Head of caudate nucleus (tissue), 42 donors: ENCODE results near the gene MRPS2.
"Not testable (repeated sequence)": the region's sequence is repeated elsewhere in the genome, so short reads cannot be mapped to it uniquely, and the experiment has no call there.

Source experiments
- DNase-seq, 42 donors: peaks; one replicate each; pipeline versions ENCODE4 v3.0.0 to v3.0.0-alpha.2; 2020 to 2021; ENCODE audit warnings: mixed read lengths in 7 of 42
- intact Hi-C: fragments of 100-400 bp; cut with DNase I; formaldehyde crosslinking; loops from one replicate; pipeline ENCODE4 v1.15.0; 2022

The MRPS2 gene

DNA sequence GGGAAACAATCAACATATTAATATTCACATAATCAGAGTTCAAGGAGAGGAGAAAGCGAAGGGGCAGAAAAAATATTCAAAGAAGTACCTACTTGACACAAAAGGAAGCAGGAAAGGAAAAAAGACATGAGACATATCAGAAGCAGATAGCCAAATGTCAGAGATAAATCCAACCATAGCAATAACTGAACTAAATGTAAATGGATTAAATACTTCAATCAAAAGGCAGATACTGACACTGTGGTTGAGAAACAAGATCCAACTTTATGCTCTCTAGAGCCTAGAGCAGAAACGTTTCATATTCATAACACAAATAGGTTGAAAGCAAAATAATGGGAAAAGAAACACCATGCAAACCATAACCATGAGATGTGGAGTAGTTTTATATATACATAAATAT lies 9.0 kb downstream of the MRPS2 start:
- DNase-seq: no peak
- intact Hi-C loops: no loop called here

DNA sequence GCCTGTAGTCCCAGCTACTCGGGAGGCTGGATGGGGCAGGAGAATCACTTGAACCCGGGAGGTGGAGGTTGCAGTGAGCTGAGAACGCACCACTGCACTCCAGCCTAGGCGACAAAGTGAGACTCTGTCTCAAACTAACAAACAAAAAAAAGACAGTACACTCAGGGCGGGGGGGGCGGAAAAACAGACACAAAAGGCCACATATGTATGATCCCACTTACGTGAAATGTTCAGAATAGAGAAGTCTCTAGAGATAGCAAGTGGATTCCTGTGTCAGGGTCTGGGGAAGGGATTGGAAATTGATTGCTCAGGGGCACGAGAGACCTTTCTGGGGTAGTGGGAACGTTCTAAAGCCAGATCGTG lies 11.7 kb downstream of the MRPS2 start:
- intact Hi-C loops: no loop called here
- DNase-seq: peak in 3 of 42 donors; percentile 4 to 29 (median 21)

DNA sequence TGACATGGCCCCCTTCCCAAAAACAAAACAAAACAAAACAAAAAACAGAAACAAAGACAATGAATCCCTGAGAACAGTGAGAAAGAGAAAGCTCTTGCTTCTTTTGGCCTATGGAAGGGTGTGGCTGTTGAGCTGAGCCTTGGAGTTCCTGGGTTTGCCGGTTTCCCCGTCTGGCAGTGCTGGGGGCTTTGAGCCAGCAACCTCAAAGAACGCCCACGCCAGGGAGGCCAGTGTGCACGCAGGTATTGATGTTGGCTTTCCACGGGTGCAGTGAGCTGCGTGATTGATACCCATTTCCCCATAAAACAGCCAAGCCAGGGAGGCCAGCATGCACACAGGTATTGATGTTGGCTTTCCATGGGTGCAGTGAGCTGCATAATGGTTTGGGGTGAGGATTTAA lies 12.4 kb downstream of the MRPS2 start:
- peak in 5 of 42 donors; percentile 1 to 40 (median 13) for DNase-seq
- intact Hi-C loops: no loop called here

DNA sequence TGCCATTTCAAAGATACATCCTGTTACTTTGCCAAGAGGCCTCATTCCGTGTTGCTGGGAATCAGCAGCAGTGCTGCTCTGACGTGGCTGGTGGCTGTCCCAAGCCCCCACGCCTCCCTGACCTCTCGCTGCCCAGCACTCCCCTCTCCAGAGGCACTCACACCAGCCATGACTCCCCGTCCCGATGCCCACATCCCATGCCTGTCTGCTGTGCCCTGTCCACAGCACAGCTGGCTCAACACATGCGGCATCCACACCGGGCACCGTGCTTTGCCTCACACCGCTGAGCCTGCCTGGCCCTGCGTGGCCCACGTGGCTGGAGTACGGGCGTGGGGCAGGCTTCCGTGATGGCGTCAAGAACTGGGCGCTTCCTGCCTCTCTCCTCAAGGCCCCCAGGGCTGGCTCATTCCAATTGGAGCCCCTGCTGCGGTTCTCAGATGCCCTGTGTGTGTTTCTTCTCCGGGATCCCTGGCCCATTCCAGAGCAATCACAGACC lies 12.9 kb downstream of the MRPS2 start:
- intact Hi-C loops: no loop called here
- DNase-seq: peak in 6 of 42 donors; percentile 6 to 30 (median 13)

DNA sequence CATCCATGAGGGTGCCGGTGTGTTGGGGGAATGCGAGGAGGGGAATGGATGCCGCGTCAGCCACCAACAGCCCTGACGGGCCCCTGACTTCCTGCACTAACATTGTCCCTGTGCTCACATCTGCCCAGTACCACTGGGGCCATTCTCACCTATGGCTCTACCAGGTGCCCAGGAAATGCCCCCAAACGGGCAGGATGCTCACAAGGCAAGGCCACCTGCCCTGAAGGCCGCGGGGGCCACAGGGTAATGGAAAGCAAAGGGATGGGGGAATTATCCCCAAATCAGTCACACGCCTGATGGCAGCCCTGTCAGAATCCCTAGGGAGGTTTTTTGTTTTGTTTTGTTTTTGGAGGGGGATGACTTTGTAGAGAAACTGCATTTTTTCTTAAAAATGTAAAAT lies 13.4 kb downstream of the MRPS2 start:
- peak in 4 of 42 donors; percentile 4 to 9 (median 6) for DNase-seq
- intact Hi-C loops: not testable (repeated sequence)

DNA sequence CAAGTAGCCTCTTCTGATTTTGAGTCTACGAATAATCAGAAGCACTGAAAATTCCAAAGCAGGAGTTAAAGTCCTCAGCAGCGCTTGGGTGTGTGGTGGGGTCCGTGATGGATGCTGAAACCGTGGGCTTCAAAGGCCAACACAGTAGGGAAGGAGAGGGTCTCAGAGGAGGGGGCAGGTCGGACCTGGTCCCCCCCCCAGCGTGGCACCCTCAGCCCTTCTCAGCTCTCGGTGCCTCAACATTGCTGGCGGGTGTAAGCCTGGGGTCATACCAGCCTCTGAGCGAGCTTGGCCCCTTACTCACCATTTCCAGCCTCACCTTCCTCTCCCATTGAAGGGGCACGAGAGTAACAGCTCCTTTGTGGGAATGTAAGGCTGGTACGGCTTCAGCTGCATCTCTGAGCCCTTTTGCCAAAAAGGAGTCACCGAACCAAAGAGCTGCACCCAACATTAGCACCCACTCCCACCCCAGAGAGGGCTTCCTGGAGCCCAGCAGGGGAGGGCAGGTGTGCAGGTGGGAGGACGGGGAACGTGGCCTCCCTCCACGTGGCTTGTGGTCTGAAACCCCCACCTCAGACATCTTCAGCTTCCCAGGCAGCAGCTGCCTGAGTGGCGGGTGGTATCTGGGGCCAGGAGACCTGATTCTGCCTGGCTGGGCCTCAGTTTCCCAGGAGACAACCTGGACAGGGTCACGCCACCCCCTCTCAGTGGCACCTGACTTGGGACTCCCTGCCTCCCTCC lies 14.0 kb downstream of the MRPS2 start:
- DNase-seq: peak in 8 of 42 donors; percentile 2 to 25 (median 10)
- intact Hi-C loops: no loop called here

DNA sequence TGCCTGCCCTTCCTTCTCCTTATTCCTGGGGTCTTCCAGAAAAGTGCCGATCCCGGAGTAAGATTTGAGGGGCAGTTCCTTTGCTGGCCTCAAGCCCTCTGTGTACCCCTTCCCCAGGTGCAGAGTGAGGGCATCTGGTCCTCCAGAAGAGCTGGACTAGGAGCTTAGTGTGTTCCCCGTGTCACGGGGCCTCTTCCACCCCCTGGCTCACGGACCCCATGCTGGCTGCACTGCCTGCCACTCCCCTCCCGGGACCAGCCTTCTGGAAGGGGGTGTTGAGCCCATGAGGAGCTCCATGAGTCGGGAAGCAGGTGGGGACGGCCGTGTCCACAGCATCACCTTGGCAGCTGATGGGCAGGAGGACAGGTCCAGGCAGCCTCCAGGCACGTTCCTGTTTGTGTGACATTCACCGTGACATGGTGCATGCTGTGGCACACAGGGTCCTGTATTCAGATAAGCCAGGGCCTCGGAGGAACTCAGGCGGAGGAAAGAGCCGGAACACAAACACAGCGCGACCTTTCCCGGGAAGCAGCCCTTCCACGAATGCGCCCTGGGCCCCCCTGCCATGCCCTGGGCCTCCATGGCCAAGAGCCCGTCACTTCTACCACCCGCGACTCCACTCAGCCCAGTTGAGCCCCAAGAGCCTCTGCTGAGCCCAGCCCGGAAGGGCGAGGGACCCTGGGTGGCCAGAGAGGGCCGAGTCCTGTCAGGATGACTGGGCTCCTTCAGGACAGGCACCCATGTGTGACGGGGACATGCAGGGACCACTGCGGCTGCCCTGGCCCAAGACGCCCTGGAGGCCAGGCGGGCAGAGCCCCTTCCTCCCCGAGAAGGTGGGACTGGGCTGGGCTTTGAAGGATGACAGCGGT lies 14.8 kb downstream of the MRPS2 start:
- intact Hi-C loops: no loop called here
- DNase-seq: peak in 8 of 42 donors; percentile 5 to 36 (median 8)

DNA sequence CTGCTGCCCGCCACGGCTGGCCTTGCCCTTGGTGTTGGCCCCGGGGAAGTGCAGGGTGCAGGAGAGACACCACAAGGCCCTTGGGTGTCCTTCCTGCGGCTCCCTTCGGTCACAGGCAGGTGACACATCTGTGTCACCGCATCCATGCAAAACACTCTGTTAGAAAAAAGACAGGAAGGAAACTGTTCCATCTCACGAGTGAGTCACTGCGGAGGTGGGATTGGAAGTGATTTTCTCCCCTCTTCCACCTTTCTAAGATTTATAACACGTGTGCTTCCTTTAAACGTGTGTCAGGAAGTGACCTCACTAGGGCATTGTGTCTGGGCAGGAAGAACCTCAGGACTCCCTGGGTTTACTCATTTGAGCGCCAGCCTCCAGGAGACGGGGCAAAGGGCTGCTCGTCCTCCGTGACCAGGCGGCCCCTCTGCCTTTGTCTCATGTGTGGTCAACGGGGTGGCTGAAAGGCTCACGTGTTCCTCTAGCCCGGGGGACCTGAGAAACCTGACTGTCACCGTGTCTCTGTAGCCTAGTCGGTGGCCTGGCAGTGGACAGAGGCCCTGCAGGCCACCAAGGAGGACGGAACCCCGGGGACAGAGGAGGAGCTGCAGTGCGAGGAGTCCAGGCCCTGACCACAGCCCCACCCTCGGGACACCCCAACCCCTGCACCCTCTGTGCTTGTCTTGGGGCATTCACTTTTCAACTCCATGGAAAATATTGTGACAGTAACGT lies 15.8 kb downstream of the MRPS2 start:
- intact Hi-C loops: no loop called here
- DNase-seq: peak in 7 of 42 donors; percentile 1 to 23 (median 8)

DNA sequence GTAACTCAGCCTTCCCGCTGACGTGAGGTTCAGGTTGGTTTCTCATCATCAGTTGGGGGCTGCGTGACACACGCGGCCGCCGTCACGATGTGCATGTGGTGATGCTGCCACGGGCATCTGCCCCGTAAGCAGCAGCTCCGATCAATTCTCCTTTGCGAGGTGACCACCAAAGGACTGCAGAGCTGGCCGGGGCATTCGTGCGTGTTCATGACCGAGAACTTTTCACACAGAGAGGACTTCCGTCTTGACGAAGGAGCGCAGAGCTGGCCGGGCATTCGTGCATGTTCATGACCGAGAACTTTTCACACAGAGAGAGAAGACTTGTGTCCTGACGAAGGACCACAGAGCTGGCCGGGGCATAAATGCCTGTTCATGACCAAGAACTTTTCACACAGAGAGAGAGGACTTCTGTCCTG lies 16.9 kb downstream of the MRPS2 start:
- DNase-seq: peak in 8 of 42 donors; percentile 6 to 43 (median 18)
- intact Hi-C loops: no loop called here

DNA sequence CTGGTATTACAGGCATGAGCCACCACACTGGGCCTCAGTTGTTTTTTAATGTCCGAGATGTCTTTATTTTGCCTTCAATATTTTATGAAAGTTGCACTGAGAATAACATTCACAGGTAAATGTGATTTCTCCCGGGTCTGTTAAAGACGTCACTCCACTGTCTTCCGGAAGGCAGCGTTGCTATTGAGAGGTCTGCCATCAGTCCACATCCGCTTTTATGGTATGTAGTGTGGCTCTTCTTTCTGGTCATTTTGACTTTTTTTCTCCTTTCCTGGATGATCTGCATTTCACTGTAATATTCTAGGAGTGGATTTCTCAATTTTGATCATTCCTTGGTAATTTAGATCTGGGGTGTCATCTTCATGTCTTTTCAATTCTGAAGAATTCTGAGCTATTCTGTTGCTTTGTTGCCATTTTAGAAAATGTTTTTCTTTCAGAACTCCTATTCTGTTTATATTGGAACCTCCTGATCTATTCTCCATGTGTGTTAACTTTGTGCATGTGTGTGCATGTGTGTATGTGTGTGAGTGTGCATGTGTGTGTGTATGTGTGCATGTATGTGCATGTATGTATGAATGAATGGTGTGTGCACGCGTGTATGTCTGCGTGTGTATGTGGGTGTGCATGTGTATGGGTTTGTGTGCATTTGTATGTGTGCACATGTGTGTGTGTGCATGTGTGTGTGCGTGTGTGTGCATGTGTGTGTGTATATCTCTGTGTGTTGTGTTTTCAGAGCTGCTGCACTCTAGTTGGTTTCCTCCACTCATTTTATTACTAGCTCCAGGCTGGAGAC lies 18.9 kb downstream of the MRPS2 start:
- intact Hi-C loops: no loop called here
- DNase-seq: peak in 5 of 42 donors; percentile 2 to 9 (median 6)

DNA sequence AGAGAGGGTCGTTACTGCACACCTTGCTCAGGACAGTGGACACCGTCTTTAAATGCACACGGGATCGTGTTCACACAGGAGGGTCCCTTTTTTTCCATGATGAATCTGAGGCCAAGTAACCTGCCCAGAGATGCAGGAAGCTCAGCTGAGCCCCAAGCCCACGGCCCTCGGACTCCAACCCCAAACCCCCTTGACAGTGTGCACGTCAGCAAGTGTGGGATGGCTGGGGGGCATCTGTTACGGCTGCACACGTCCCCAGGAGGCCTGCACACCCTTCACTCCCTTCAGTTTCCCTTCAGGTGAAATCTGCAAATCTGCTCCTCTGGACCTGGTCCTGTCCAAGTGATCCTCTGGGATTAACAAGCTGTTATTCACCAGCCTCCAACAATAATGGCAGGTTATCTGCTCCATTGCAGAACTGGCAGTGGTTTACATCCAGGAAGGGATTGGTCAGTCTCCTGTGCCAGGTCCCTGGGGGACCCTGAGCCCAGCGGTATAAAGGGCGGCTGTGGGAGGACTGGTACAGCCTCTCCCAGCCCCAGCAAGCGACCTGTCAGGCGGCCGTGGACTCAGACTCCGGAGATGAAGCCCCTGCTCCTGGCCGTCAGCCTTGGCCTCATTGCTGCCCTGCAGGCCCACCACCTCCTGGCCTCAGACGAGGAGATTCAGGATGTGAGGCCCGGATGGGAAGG lies 20.6 kb downstream of the MRPS2 start, which contains the start of gene LCN1:
TSS of gene LCN1 (plus strand) at position 525 of the 692 bp plus-strand sequence. CDS start at position 583, 58 bp downstream.
- DNase-seq: peak in 7 of 42 donors; percentile 0 to 13 (median 4)
- intact Hi-C loops: no loop called here

DNA sequence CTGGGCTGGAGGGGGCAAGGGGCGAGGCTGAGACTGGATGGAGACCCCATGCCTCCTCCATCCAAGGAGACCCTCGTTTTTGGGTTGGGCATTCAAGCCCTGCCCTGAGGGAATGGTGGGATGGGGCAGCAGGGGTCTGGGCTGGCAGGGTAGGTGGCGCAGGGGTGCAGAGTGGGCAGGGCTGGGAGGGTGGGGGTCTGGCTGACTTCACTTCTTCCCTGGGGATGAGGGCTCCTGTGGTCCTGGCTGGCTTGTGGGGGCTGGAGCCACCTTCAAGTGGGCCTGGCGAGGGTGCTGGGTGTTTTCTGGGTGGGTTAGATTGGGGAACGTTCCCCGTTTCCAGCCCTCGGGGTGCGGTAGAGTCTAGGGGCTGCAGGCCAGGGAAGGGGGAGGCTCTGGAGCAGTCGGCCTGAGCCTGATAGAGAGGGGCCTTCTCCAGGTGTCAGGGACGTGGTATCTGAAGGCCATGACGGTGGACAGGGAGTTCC lies 21.2 kb downstream of the MRPS2 start:
- peak in 3 of 42 donors; percentile 1 to 9 (median 8) for DNase-seq
- intact Hi-C loops: no loop called here

DNA sequence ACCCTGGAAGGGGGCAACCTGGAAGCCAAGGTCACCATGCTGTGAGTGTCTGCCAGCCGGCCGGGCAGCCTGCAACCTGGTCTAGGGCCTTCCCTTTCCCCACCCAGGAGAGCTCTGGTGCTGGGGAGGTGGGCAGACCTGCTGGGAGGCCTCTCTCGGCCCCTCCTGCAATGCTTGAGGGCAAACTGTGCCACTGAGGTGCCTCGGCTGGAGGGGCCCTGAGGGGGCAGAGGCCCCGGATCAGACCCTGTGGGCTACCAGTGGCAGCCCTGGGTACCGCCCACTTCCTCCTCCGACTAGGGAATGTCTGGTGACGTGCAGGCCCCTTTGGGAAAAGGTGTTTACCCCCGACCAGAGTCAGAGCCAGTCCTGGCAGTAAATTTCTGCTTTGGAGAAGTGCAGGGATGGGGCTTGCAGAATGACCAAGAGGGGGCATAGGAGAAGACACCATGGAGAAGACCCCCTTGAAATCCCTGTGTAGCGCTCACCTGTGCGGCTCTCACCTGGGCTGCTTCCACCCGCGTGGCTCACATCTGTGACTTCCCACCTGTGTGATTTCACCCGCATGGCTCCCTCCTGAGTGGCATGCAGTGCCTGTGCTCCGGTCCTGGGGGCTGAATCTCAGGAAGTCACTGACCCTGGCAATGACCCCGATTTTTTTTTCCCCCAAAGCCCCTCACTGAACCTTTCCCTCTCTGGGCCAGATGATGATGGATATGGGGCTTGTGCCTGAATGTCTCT lies 21.8 kb downstream of the MRPS2 start:
- intact Hi-C loops: no loop called here
- DNase-seq: peak in 8 of 42 donors; percentile 2 to 22 (median 8)

DNA sequence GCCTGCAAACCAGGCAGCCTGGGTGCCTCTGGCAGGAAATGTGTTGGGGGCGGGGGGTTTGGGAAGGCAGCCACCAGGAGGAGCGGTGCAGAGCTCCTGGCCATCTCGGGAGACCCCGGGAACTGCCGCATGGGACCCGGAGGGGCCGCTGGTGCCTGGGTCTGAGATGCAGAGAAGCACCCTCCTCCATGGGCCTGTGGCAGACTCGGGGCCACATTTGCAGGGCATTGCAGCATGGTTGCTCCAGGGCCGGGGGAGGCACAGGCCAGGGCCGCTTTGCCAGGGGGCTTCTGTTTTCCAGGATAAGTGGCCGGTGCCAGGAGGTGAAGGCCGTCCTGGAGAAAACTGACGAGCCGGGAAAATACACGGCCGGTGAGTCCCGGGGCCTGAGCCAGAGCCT lies 22.4 kb downstream of the MRPS2 start:
- DNase-seq: peak in 5 of 42 donors; percentile 4 to 28 (median 7)
- intact Hi-C loops: no loop called here

DNA sequence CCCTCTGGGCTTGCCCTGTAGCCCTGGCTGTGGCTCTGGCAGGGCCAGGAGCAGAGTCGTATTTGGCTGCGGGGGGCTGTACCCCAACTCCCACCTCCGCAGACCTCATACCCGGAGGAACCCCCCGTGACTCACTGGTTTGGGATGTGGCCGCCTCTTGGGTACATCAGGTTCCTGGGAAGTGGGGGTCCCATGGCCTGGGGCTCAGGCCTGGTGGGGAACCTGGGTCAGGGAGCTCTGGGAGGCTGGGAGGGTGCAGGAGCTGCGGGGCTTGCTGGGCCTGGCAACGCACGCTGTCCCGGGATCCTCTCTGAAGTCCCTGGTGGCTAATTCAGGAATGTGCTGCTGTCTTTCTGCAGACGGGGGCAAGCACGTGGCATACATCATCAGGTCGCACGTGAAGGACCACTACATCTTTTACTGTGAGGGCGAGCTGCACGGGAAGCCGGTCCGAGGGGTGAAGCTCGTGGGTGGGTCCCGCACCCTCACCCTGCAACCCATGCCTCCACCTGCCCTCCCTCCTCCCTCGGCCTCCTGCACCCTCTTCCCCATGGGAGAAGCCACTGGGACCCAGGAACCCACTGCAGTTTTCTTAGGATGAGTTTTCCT lies 23.1 kb downstream of the MRPS2 start:
- intact Hi-C loops: no loop called here
- peak in 7 of 42 donors; percentile 3 to 29 (median 12) for DNase-seq

DNA sequence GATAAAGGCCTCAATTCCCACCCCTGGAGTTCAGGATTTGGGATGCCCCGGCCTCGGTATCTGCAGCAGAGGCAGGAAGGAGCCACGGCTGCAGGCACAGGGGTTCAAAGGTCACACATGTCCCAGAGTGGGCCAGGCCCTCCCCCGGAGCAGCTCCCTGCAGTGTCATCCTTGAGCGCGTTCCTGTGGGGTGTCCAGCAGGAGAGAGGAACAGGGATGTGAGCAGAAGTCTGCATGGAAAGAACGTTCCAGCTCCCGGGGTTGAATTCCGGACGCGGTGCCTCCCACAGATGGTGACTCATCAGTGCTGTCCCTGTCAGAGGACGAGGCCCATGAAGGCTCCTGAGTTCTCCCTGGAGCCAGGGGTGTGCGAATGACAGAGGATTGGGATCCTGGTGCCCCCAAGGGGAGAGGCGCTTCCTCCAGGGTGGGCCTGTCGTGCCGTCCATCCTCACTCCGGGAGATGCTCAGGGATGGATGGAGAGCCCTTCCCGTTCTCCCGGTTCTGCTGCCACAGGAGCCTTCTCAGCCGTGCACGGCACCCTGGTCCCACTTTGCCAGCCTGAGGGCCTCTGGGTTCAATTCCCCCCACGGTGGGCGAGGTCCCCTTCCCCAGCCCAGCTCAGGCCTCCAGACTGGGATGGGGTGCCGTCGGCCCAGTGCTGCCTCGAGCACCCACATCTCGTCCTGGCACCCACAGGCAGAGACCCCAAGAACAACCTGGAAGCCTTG lies 23.8 kb downstream of the MRPS2 start:
- peak in 6 of 42 donors; percentile 6 to 29 (median 17) for DNase-seq

More for the DNA sequence above, 23.8 kb downstream of the MRPS2 start:
- intact Hi-C loops: no loop called here
